ENCODE data around the gene SNRNP40. TPM values are rescaled to one million over a fixed set of nuclear protein-coding genes. Genes with fewer than 3 reads are reported as not detected.
"Not testable (repeated sequence)": the region's sequence is repeated elsewhere in the genome, so short reads cannot be mapped to it uniquely, and the experiment has no call there.

The SNRNP40 gene
- polyA plus RNA-seq, 1 donor (not counting 4 experiments of a cell fraction or from before 2014, with no cell fraction given) = 57.4 TPM

DNA sequence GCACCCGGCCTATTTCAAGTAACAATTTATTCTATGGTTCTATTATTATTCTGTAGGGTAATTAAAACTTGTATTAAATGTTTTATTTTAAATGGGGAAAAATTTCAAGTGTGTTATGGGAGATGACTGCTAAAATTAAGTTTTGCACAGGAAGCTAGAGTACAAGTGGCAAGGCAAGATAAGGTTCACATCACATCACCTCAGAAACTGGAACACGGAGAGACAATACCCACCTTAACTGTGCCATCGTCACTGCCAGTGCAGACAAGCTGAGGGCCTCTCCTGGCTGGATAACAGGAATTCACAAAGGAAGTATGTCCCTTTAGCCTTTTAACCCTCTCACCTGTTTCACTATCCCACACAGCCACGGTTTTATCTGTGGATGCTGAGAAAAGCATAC is 7.6 kb downstream of the SNRNP40 start:
- Histone ChIP-seq H3K79me2 (ENCODE audit: control insufficient read depth, insufficient read depth, low read length) (peaks cover 3% of the 10 kb centered on the region), H3K27me3 (ENCODE audit: control insufficient read depth, extremely low read depth, insufficient read depth, low read length) (no peaks in the 10 kb centered on the region), H2AFZ (ENCODE audit: control insufficient read depth, low read length) (no peak overlapping the region), H4K20me1 (ENCODE audit: control insufficient read depth, extremely low read depth, insufficient read depth, low read length) (no peaks in the 10 kb centered on the region), H3K9ac (ENCODE audit: control insufficient read depth, extremely low read depth, insufficient read depth, low read length) (no peak overlapping the region), H3K4me3 (ENCODE audit: control insufficient read depth in 2 of 3, extremely low read depth in 1 of 3, insufficient read depth in 2 of 3, low read depth in 1 of 3, low read length in 3 of 3) (no peak overlapping the region), H3K36me3 (ENCODE audit: control insufficient read depth in 2 of 2, extremely low read depth in 1 of 2, insufficient read depth in 2 of 2, low read length in 2 of 2) (peaks cover 19 to 29% of the 10 kb centered on the region in 2 experiments), H3K4me1 (ENCODE audit: control insufficient read depth, extremely low read depth, insufficient read depth, low read length) (no peaks in the 10 kb centered on the region), H3K27ac (ENCODE audit: control insufficient read depth, insufficient read depth, low read length) (no peak overlapping the region), H3K4me2 (ENCODE audit: control insufficient read depth, extremely low read depth, insufficient read depth, low read depth, low read length) (no peak overlapping the region), H3K9me3 (ENCODE audit: control insufficient read depth, low read depth, low read length) (no peaks in the 10 kb centered on the region), H3K9me1 (ENCODE audit: control insufficient read depth, extremely low read depth, insufficient read depth, low read length) (no peaks in the 10 kb centered on the region)
- dilution Hi-C loops (cut with MboI; ENCODE audit: extremely low pct_ligation_motif_present, low sequenced_read_pairs) = no loop called here
- no peak for TF ChIP-seq EZH2 (IDR thresholded peaks at IDR 0.05; ENCODE audit: low read length)
- no peak for DNase-seq (ENCODE audit: low read depth, low spot score)
- no peak for FAIRE-seq

DNA sequence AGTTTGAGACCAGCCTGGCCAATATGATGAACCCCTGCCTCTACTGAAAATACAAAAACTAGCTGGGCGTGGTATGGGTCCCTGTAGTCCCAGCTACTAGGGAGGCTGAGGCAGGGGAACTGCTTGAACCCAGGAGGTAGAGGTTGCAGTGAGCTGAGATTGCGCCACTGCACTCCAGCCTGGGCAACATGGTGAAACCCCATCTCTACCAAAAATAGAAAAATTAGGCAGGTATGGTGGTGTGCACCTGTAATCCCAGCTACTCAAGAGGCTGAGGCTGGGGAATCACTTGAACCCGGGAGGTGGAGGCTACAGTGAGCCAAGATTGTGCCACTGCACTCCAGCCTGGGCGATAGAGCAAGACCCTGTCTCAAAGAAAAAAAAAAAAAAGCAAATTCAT is 8.8 kb downstream of the SNRNP40 start:
- H3K4me1 ChIP-seq (ENCODE audit: control insufficient read depth, extremely low read depth, insufficient read depth, low read length); H4K20me1 ChIP-seq (ENCODE audit: control insufficient read depth, extremely low read depth, insufficient read depth, low read length); H3K27me3 ChIP-seq (ENCODE audit: control insufficient read depth, extremely low read depth, insufficient read depth, low read length); dilution Hi-C loops (cut with MboI; ENCODE audit: extremely low pct_ligation_motif_present, low sequenced_read_pairs); H3K9ac ChIP-seq (ENCODE audit: control insufficient read depth, extremely low read depth, insufficient read depth, low read length); H3K79me2 ChIP-seq (ENCODE audit: control insufficient read depth, insufficient read depth, low read length); H3K4me2 ChIP-seq (ENCODE audit: control insufficient read depth, extremely low read depth, insufficient read depth, low read depth, low read length); H3K9me3 ChIP-seq (ENCODE audit: control insufficient read depth, low read depth, low read length); DNase-seq (ENCODE audit: low read depth, low spot score); H3K4me3 ChIP-seq (ENCODE audit: control insufficient read depth in 2 of 3, extremely low read depth in 1 of 3, insufficient read depth in 2 of 3, low read depth in 1 of 3, low read length in 3 of 3); H3K27ac ChIP-seq (ENCODE audit: control insufficient read depth, insufficient read depth, low read length); H2AFZ ChIP-seq (ENCODE audit: control insufficient read depth, low read length); H3K9me1 ChIP-seq (ENCODE audit: control insufficient read depth, extremely low read depth, insufficient read depth, low read length); FAIRE-seq: not testable (repeated sequence)
- peaks cover 19 to 26% of the 10 kb centered on the region in 2 experiments for H3K36me3 ChIP-seq (ENCODE audit: control insufficient read depth in 2 of 2, extremely low read depth in 1 of 2, insufficient read depth in 2 of 2, low read length in 2 of 2)

DNA sequence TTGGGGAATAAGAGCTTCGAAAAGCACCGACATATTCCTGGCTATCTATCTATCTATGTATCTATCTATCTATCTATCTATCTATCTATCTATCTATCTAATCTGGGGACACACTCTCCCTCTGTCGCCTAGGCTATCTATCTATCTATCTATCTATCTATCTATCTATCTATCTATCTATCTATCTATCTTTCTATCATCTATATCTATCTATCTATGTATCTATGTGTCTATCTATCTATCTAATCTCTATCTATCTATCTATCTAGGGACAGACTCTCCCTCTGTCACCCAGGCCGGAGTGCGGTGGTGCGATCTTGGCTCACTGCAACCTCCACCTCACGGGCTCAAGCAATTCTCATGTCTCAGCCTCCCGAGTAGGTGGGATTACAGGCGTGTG is 14.2 kb downstream of the SNRNP40 start:
- H3K9ac ChIP-seq (ENCODE audit: control insufficient read depth, extremely low read depth, insufficient read depth, low read length); H4K20me1 ChIP-seq (ENCODE audit: control insufficient read depth, extremely low read depth, insufficient read depth, low read length); H2AFZ ChIP-seq (ENCODE audit: control insufficient read depth, low read length); H3K9me1 ChIP-seq (ENCODE audit: control insufficient read depth, extremely low read depth, insufficient read depth, low read length); H3K27ac ChIP-seq (ENCODE audit: control insufficient read depth, insufficient read depth, low read length); H3K4me3 ChIP-seq (ENCODE audit: control insufficient read depth in 2 of 3, extremely low read depth in 1 of 3, insufficient read depth in 2 of 3, low read depth in 1 of 3, low read length in 3 of 3); H3K4me2 ChIP-seq (ENCODE audit: control insufficient read depth, extremely low read depth, insufficient read depth, low read depth, low read length); DNase-seq (ENCODE audit: low read depth, low spot score); FAIRE-seq; H3K4me1 ChIP-seq (ENCODE audit: control insufficient read depth, extremely low read depth, insufficient read depth, low read length); dilution Hi-C loops (cut with MboI; ENCODE audit: extremely low pct_ligation_motif_present, low sequenced_read_pairs); H3K27me3 ChIP-seq (ENCODE audit: control insufficient read depth, extremely low read depth, insufficient read depth, low read length); H3K79me2 ChIP-seq (ENCODE audit: control insufficient read depth, insufficient read depth, low read length); H3K9me3 ChIP-seq (ENCODE audit: control insufficient read depth, low read depth, low read length): not testable (repeated sequence)
- peaks cover 19 to 28% of the 10 kb centered on the region in 2 experiments for H3K36me3 ChIP-seq (ENCODE audit: control insufficient read depth in 2 of 2, extremely low read depth in 1 of 2, insufficient read depth in 2 of 2, low read length in 2 of 2)

Measured in keratinocyte (primary cell).